Measurements from ENCODE around the gene ZNF324B. TPM values are rescaled to one million over a fixed set of nuclear protein-coding genes. Genes with fewer than 3 reads are reported as not detected.
"Not testable (repeated sequence)": the region's sequence is repeated elsewhere in the genome, so short reads cannot be mapped to it uniquely, and the experiment has no call there.

The ZNF324B gene
- total and polyA plus RNA-seq, 9 donors = 2.7 to 5.7 (median 3.9) TPM

- Histone ChIP-seq H3K4me3 (ENCODE audit: low read length) (no peak overlapping the region), H3K9me3 (replicated peaks; ENCODE audit: control insufficient read depth, low read depth, low read length) (peaks cover 21% of the 10 kb centered on the region), H3K27ac (ENCODE audit: low read length) (no peak overlapping the region), H3K27me3 (ENCODE audit: control insufficient read depth, insufficient read depth, low read length) (no peaks in the 10 kb centered on the region), H3K4me1 (ENCODE audit: control insufficient read depth, insufficient read depth, low read length) (no peaks in the 10 kb centered on the region), H3K36me3 (ENCODE audit: control insufficient read depth, insufficient read depth, low read length) (peaks cover 44% of the 10 kb centered on the region)
- WGBS (ENCODE audit: insufficient coverage) = 96% methylated on average over 3 of the region's 7 CpGs
- no peak for DNase-seq
Measured at GRCh38 chr19:58417071-58417470, 34.4 kb upstream of the ZNF324B start.

GRCh38 chr19:58428617-58429016 is 22.8 kb upstream of the ZNF324B start:
- WGBS (ENCODE audit: insufficient coverage) = no CpG with 5 or more reads among the region's 1 CpG
- Histone ChIP-seq H3K27ac (ENCODE audit: low read length) (no peak overlapping the region), H3K27me3 (ENCODE audit: control insufficient read depth, insufficient read depth, low read length) (no peaks in the 10 kb centered on the region)

GRCh38 chr19:58429745-58430144 is 21.7 kb upstream of the ZNF324B start:
- Histone ChIP-seq H3K9me3 (replicated peaks; ENCODE audit: control insufficient read depth, low read depth, low read length) (peaks cover 82% of the 10 kb centered on the region), H3K4me3 (ENCODE audit: low read length) (no peak overlapping the region), H3K4me1 (ENCODE audit: control insufficient read depth, insufficient read depth, low read length) (no peaks in the 10 kb centered on the region), H3K27me3 (ENCODE audit: control insufficient read depth, insufficient read depth, low read length) (no peaks in the 10 kb centered on the region), H3K27ac (ENCODE audit: low read length) (no peak overlapping the region), H3K36me3 (ENCODE audit: control insufficient read depth, insufficient read depth, low read length) (peaks cover 30% of the 10 kb centered on the region)
- no peak for DNase-seq

More at GRCh38 chr19:58428617-58429016, 22.8 kb upstream of the ZNF324B start:
- Histone ChIP-seq H3K9me3 (replicated peaks; ENCODE audit: control insufficient read depth, low read depth, low read length) (peaks cover 70% of the 10 kb centered on the region), H3K4me1 (ENCODE audit: control insufficient read depth, insufficient read depth, low read length) (no peaks in the 10 kb centered on the region), H3K4me3 (ENCODE audit: low read length) (no peak overlapping the region), H3K36me3 (ENCODE audit: control insufficient read depth, insufficient read depth, low read length) (peaks cover 18% of the 10 kb centered on the region)
- DNase-seq = no peak

GRCh38 chr19:58434217-58434616 is 17.2 kb upstream of the ZNF324B start:
- peaks cover 57% of the 10 kb centered on the region for H3K36me3 ChIP-seq (ENCODE audit: control insufficient read depth, insufficient read depth, low read length)
- no peak overlapping the region for H3K4me3 ChIP-seq (ENCODE audit: low read length)
- H3K9me3 ChIP-seq (replicated peaks; ENCODE audit: control insufficient read depth, low read depth, low read length) = peaks cover 86% of the 10 kb centered on the region
- DNase-seq = no peak
- peaks cover 2% of the 10 kb centered on the region for H3K4me1 ChIP-seq (ENCODE audit: control insufficient read depth, insufficient read depth, low read length)
- no peaks in the 10 kb centered on the region for H3K27me3 ChIP-seq (ENCODE audit: control insufficient read depth, insufficient read depth, low read length)
- WGBS (ENCODE audit: insufficient coverage) = 100% methylated on average over 1 of the region's 2 CpGs
- no peak overlapping the region for H3K27ac ChIP-seq (ENCODE audit: low read length)

- Histone ChIP-seq H3K36me3 (ENCODE audit: control insufficient read depth, insufficient read depth, low read length) (peaks cover 26% of the 10 kb centered on the region), H3K27me3 (ENCODE audit: control insufficient read depth, insufficient read depth, low read length) (peaks cover 5% of the 10 kb centered on the region), H3K4me3 (ENCODE audit: low read length) (peak within 1 kb of the TSS; percentile 73), H3K9me3 (replicated peaks; ENCODE audit: control insufficient read depth, low read depth, low read length) (peaks cover 36% of the 10 kb centered on the region), H3K4me1 (ENCODE audit: control insufficient read depth, insufficient read depth, low read length) (peaks cover 14% of the 10 kb centered on the region), H3K27ac (ENCODE audit: low read length) (peak within 1 kb of the TSS; percentile 83)
- WGBS (ENCODE audit: insufficient coverage) = 6% methylated on average over 59 of the region's 59 CpGs
- DNase-seq = peak; percentile 100
Measured at GRCh38 chr19:58439576-58440554, 11.6 kb upstream of the ZNF324B start, which contains the start of gene ZNF132. ZNF132 (minus strand) TSS chr19:58440153; CDS start chr19:58439821, 332 bp downstream.

GRCh38 chr19:58440556-58440955 is 10.9 kb upstream of the ZNF324B start:
- H3K27ac ChIP-seq (ENCODE audit: low read length) = peak overlapping the region; percentile 83
- DNase-seq = peak; percentile 31
- H3K9me3 ChIP-seq (replicated peaks; ENCODE audit: control insufficient read depth, low read depth, low read length) = peaks cover 30% of the 10 kb centered on the region

GRCh38 chr19:58442986-58443385 is 8.4 kb upstream of the ZNF324B start:
- WGBS (ENCODE audit: insufficient coverage) = 87% methylated on average over 7 of the region's 7 CpGs
- not testable (repeated sequence) for DNase-seq; H3K27me3 ChIP-seq (ENCODE audit: control insufficient read depth, insufficient read depth, low read length); H3K27ac ChIP-seq (ENCODE audit: low read length); H3K36me3 ChIP-seq (ENCODE audit: control insufficient read depth, insufficient read depth, low read length); H3K4me3 ChIP-seq (ENCODE audit: low read length)
- peaks cover 14% of the 10 kb centered on the region for H3K4me1 ChIP-seq (ENCODE audit: control insufficient read depth, insufficient read depth, low read length)
- peaks cover 10% of the 10 kb centered on the region for H3K9me3 ChIP-seq (replicated peaks; ENCODE audit: control insufficient read depth, low read depth, low read length)

More at GRCh38 chr19:58440556-58440955, 10.9 kb upstream of the ZNF324B start:
- 11% methylated on average over 25 of the region's 31 CpGs for WGBS (ENCODE audit: insufficient coverage)
- H3K4me1 ChIP-seq (ENCODE audit: control insufficient read depth, insufficient read depth, low read length) = peaks cover 14% of the 10 kb centered on the region
- H3K4me3 ChIP-seq (ENCODE audit: low read length) = peak overlapping the region; percentile 73
- H3K36me3 ChIP-seq (ENCODE audit: control insufficient read depth, insufficient read depth, low read length) = peaks cover 20% of the 10 kb centered on the region
- peaks cover 9% of the 10 kb centered on the region for H3K27me3 ChIP-seq (ENCODE audit: control insufficient read depth, insufficient read depth, low read length)

- DNase-seq; H3K9me3 ChIP-seq (replicated peaks; ENCODE audit: control insufficient read depth, low read depth, low read length); H3K36me3 ChIP-seq (ENCODE audit: control insufficient read depth, insufficient read depth, low read length); H3K4me3 ChIP-seq (ENCODE audit: low read length); H3K27ac ChIP-seq (ENCODE audit: low read length); H3K4me1 ChIP-seq (ENCODE audit: control insufficient read depth, insufficient read depth, low read length): not testable (repeated sequence)
- WGBS (ENCODE audit: insufficient coverage) = 71% methylated on average over 3 of the region's 3 CpGs
- H3K27me3 ChIP-seq (ENCODE audit: control insufficient read depth, insufficient read depth, low read length) = peaks cover 12% of the 10 kb centered on the region
Measured at GRCh38 chr19:58448860-58449259, 2.6 kb upstream of the ZNF324B start.

- not testable (repeated sequence) for H3K27me3 ChIP-seq (ENCODE audit: control insufficient read depth, insufficient read depth, low read length); H3K4me3 ChIP-seq (ENCODE audit: low read length); H3K4me1 ChIP-seq (ENCODE audit: control insufficient read depth, insufficient read depth, low read length); DNase-seq; H3K27ac ChIP-seq (ENCODE audit: low read length); H3K9me3 ChIP-seq (replicated peaks; ENCODE audit: control insufficient read depth, low read depth, low read length)
- WGBS (ENCODE audit: insufficient coverage) = 51% methylated on average over 3 of the region's 5 CpGs
- H3K36me3 ChIP-seq (ENCODE audit: control insufficient read depth, insufficient read depth, low read length) = peaks cover 16% of the 10 kb centered on the region
Measured at GRCh38 chr19:58449980-58450379, 1.4 kb upstream of the ZNF324B start.

- no peak overlapping the region for H3K27ac ChIP-seq (ENCODE audit: low read length)
- 0% methylated on average over 5 of the region's 11 CpGs for WGBS (ENCODE audit: insufficient coverage)
- H3K4me1 ChIP-seq (ENCODE audit: control insufficient read depth, insufficient read depth, low read length) = peaks cover 5% of the 10 kb centered on the region
- H3K4me3 ChIP-seq (ENCODE audit: low read length) = peak overlapping the region; percentile 62
- peaks cover 20% of the 10 kb centered on the region for H3K36me3 ChIP-seq (ENCODE audit: control insufficient read depth, insufficient read depth, low read length)
- H3K27me3 ChIP-seq (ENCODE audit: control insufficient read depth, insufficient read depth, low read length) = peaks cover 6% of the 10 kb centered on the region
- no peaks in the 10 kb centered on the region for H3K9me3 ChIP-seq (replicated peaks; ENCODE audit: control insufficient read depth, low read depth, low read length)
- peak; percentile 32 for DNase-seq
Measured at GRCh38 chr19:58450856-58451357, 515 bp upstream of the ZNF324B start.

All from muscle of leg (tissue), 11 donors.